Urinary bladder (tissue), 4 donors: ENCODE data around the gene TAOK2. TPM values are rescaled to one million over a fixed set of nuclear protein-coding genes. Genes with fewer than 3 reads are reported as not detected.

Experiments
- DNase-seq: peaks from one replicate; pipeline ENCODE4 v3.0.0-alpha.2; 2015; ENCODE audit errors: extremely low spot score
- H3K27ac ChIP-seq: one replicate; pipeline ENCODE4 v1.5.1; 2013; ENCODE audit warnings: low read depth, mild to moderate bottlenecking, moderate library complexity
- H3K36me3 ChIP-seq: one replicate; pipeline ENCODE4 v1.6.1; 2013; ENCODE audit warnings: mild to moderate bottlenecking, moderate library complexity; ENCODE audit not compliant: insufficient read depth
- H3K4me1 ChIP-seq: one replicate; pipeline ENCODE4 v1.6.1; 2013; ENCODE audit warnings: mild to moderate bottlenecking, moderate library complexity; ENCODE audit not compliant: insufficient read depth
- H3K4me3 ChIP-seq: one replicate; pipeline ENCODE4 v1.5.1; 2013; ENCODE audit warnings: low read depth, low read length
- WGBS: extraction: QIAGEN DNeasy Blood & Tissue Kit; methylation state at CpG from one replicate; pipeline ENCODE4 v1.1.7; 2013; 5-methylcytosine and 5-hydroxymethylcytosine counted together
- polyA plus RNA-seq: library from polyadenylated mRNA; stranded (reverse); fragments of 200-250 nt; gene quantifications from one replicate; pipeline ENCODE4 v1.2.3, GENCODE V29; 2013
- total RNA-seq: library from RNA; depleted of rRNA; stranded (reverse); fragments of >200 nt; gene quantifications from one replicate; pipeline ENCODE4 v1.2.3, GENCODE V29; 2014
- donor health status: healthy with polysubstance abuse.
- donor health status: healthy.

TAOK2 gene
- total and polyA plus RNA-seq, 2 donors = 35.6 to 37.9 TPM

DNA sequence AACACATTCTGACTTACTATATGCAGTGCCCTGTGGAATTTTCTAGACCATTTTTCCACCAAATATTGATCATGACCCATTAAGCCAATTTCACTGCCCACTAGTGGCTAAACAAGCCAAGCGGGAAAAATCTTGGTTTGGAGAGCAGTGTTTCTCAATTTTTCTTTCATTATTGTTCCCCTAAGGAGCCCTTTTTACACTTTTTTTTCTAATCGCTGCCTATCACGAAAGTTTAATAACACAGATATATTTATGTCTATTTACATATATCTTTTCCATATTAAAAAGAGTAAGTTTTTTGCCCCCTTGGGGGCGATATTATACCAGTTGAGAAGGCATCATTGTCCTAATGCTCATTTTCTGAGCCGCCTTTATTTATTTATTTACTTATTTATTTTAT lies 68.2 kb downstream of the TAOK2 start:
- WGBS = 23% methylated on average over 5 of the region's 5 CpGs
- DNase-seq = no peak
- H3K4me1 ChIP-seq = no peaks in the 10 kb centered on the region
- no peak overlapping the region for H3K27ac ChIP-seq
- H3K36me3 ChIP-seq = no peaks in the 10 kb centered on the region
- no peak overlapping the region for H3K4me3 ChIP-seq

Other genes starting within 250 kb of the TAOK2 start
- gene C16orf54, start 227.9 kb upstream of the TAOK2 start, total RNA-seq = 2.5 TPM
- 1.9 TPM for gene C16orf54, start 227.9 kb upstream of the TAOK2 start, polyA plus RNA-seq
- gene ZG16, start 195.6 kb upstream of the TAOK2 start, total RNA-seq = not detected
- not detected for gene ZG16, start 195.6 kb upstream of the TAOK2 start, polyA plus RNA-seq
- 37.0 TPM for gene KIF22, start 183.1 kb upstream of the TAOK2 start, total RNA-seq
- gene KIF22, start 183.1 kb upstream of the TAOK2 start, polyA plus RNA-seq = 27.0 TPM
- 136 TPM for gene MAZ, start 167.3 kb upstream of the TAOK2 start, total RNA-seq
- 171 TPM for gene MAZ, start 167.3 kb upstream of the TAOK2 start, polyA plus RNA-seq
- gene PRRT2, start 161.7 kb upstream of the TAOK2 start, total RNA-seq = 7.9 TPM
- 8.2 TPM for gene PRRT2, start 161.7 kb upstream of the TAOK2 start, polyA plus RNA-seq
- 14.1 TPM for gene PAGR1, start 157.7 kb upstream of the TAOK2 start, total RNA-seq
- 27.1 TPM for gene PAGR1, start 157.7 kb upstream of the TAOK2 start, polyA plus RNA-seq
- gene MVP, start 153.4 kb upstream of the TAOK2 start, total RNA-seq = 42.7 TPM
- gene MVP, start 153.4 kb upstream of the TAOK2 start, polyA plus RNA-seq = 143 TPM
- 35.1 TPM for gene CDIPT, start 110.6 kb upstream of the TAOK2 start, total RNA-seq
- 179 TPM for gene CDIPT, start 110.6 kb upstream of the TAOK2 start, polyA plus RNA-seq
- 7.7 TPM for gene SEZ6L2, start 74.3 kb upstream of the TAOK2 start, total RNA-seq
- gene SEZ6L2, start 74.3 kb upstream of the TAOK2 start, polyA plus RNA-seq = 1.5 TPM
- gene ASPHD1, start 73.4 kb upstream of the TAOK2 start, total RNA-seq = 0.16 TPM
- gene ASPHD1, start 73.4 kb upstream of the TAOK2 start, polyA plus RNA-seq = 1.1 TPM
- 10.4 TPM for gene KCTD13, start 47.6 kb upstream of the TAOK2 start, total RNA-seq
- 20.9 TPM for gene KCTD13, start 47.6 kb upstream of the TAOK2 start, polyA plus RNA-seq
- gene TMEM219, start 11.8 kb upstream of the TAOK2 start, total RNA-seq = 43.1 TPM
- 120 TPM for gene TMEM219, start 11.8 kb upstream of the TAOK2 start, polyA plus RNA-seq
- gene HIRIP3, start 21.7 kb downstream of the TAOK2 start, total RNA-seq = 8.4 TPM
- 27.2 TPM for gene HIRIP3, start 21.7 kb downstream of the TAOK2 start, polyA plus RNA-seq
- 22.3 TPM for gene INO80E, start 22.4 kb downstream of the TAOK2 start, total RNA-seq
- 82.3 TPM for gene INO80E, start 22.4 kb downstream of the TAOK2 start, polyA plus RNA-seq
- 0.32 TPM for gene DOC2A, start 37.2 kb downstream of the TAOK2 start, total RNA-seq
- 0.53 TPM for gene DOC2A, start 37.2 kb downstream of the TAOK2 start, polyA plus RNA-seq
- not detected for gene C16orf92, start 49.3 kb downstream of the TAOK2 start, total RNA-seq
- not detected for gene C16orf92, start 49.3 kb downstream of the TAOK2 start, polyA plus RNA-seq
- 0.32 TPM for gene TLCD3B, start 57.4 kb downstream of the TAOK2 start, total RNA-seq
- gene TLCD3B, start 57.4 kb downstream of the TAOK2 start, polyA plus RNA-seq = 0.22 TPM
- gene ALDOA, start 91.9 kb downstream of the TAOK2 start, total RNA-seq = 126 TPM
- 1,530 TPM for gene ALDOA, start 91.9 kb downstream of the TAOK2 start, polyA plus RNA-seq
- 56.2 TPM for gene PPP4C, start 102.1 kb downstream of the TAOK2 start, total RNA-seq
- 93.8 TPM for gene PPP4C, start 102.1 kb downstream of the TAOK2 start, polyA plus RNA-seq
- gene TBX6, start 118.1 kb downstream of the TAOK2 start, total RNA-seq = 0.79 TPM
- 2.2 TPM for gene TBX6, start 118.1 kb downstream of the TAOK2 start, polyA plus RNA-seq
- 16.5 TPM for gene YPEL3, start 122.3 kb downstream of the TAOK2 start, total RNA-seq
- 117 TPM for gene YPEL3, start 122.3 kb downstream of the TAOK2 start, polyA plus RNA-seq
- 4.6 TPM for gene GDPD3, start 139.7 kb downstream of the TAOK2 start, total RNA-seq
- gene GDPD3, start 139.7 kb downstream of the TAOK2 start, polyA plus RNA-seq = 5.1 TPM
- gene MAPK3, start 149.4 kb downstream of the TAOK2 start, total RNA-seq = 14.6 TPM
- gene MAPK3, start 149.4 kb downstream of the TAOK2 start, polyA plus RNA-seq = 120 TPM
- gene CORO1A, start 209.7 kb downstream of the TAOK2 start, total RNA-seq = 9.6 TPM
- gene CORO1A, start 209.7 kb downstream of the TAOK2 start, polyA plus RNA-seq = 37.2 TPM
- 10.2 TPM for gene BOLA2B, start 219.8 kb downstream of the TAOK2 start, total RNA-seq
- 97.5 TPM for gene BOLA2B, start 219.8 kb downstream of the TAOK2 start, polyA plus RNA-seq
- gene SLX1A, start 220.0 kb downstream of the TAOK2 start, total RNA-seq = 15.4 TPM
- gene SLX1A, start 220.0 kb downstream of the TAOK2 start, polyA plus RNA-seq = 42.7 TPM
- gene SULT1A3, start 225.4 kb downstream of the TAOK2 start, total RNA-seq = 3.2 TPM
- gene SULT1A3, start 225.4 kb downstream of the TAOK2 start, polyA plus RNA-seq = 7.5 TPM